PC-9 (cell line): ENCODE results near the gene RXRA. TPM values are rescaled to one million over a fixed set of nuclear protein-coding genes. Genes with fewer than 3 reads are reported as not detected.

Source experiments
- BruUV-seq: library from RNA; stranded (reverse); fragments of 400-500 nt; replicated peaks from 2 replicates; lab custom pipeline; 2021; lab: Mats Ljungman, UMichigan
- CTCF ChIA-PET: fragments of 300-600 bp; sonication (Branson Sonifier 250); formaldehyde crosslinking; loops from one replicate; lab custom pipeline; 2022; ENCODE audit warnings: antibody characterized with exemption; lab: Charles Lee
- POLR2A ChIA-PET: fragments of 300-600 bp; sonication (Branson Sonifier 250); formaldehyde crosslinking; loops from one replicate; lab custom pipeline; 2022; ENCODE audit warnings: antibody characterized with exemption; ENCODE audit not compliant: unreplicated experiment; lab: Charles Lee
- DNase-seq, 2 experiments: peaks; one replicate each; pipeline versions ENCODE4 v3.0.0 to v3.0.0-alpha.2; 2015 to 2022; ENCODE audit warnings: mixed read lengths in 1 of 2
- H2AFZ ChIP-seq: fragments of 200-600 bp; sonication (generic); 2 replicates; pipeline ENCODE4 v1.8.1; 2017; ENCODE audit warnings: antibody characterized with exemption
- H3F3A ChIP-seq: fragments of 200-600 bp; sonication (generic); 2 replicates; pipeline ENCODE4 v1.8.1; 2017; ENCODE audit warnings: antibody characterized with exemption, mild to moderate bottlenecking, low read depth; ENCODE audit not compliant: insufficient read depth
- H3K27ac ChIP-seq: fragments of 200-600 bp; sonication (generic); 2 replicates; pipeline ENCODE4 v1.6.1; 2016; ENCODE audit warnings: mixed run types
- H3K27me3 ChIP-seq: fragments of 200-600 bp; sonication (generic); 2 replicates; pipeline ENCODE4 v1.6.1; 2016; ENCODE audit warnings: low read depth, mixed run types; ENCODE audit not compliant: insufficient read depth
- H3K36me3 ChIP-seq: fragments of 200-600 bp; sonication (generic); 2 replicates; pipeline ENCODE4 v1.6.1; 2016; ENCODE audit warnings: low read depth, mixed run types
- H3K4me1 ChIP-seq: fragments of 200-600 bp; sonication (generic); replicated peaks from 2 replicates; pipeline ENCODE4 v1.6.1; 2016; ENCODE audit warnings: mixed run types; ENCODE audit not compliant: insufficient read depth
- H3K4me2 ChIP-seq: fragments of 200-600 bp; sonication (generic); 2 replicates; pipeline ENCODE4 v1.6.1; 2017; ENCODE audit warnings: mixed run types
- H3K4me3 ChIP-seq: fragments of 200-600 bp; sonication (generic); 2 replicates; pipeline ENCODE4 v1.6.1; 2016; ENCODE audit warnings: mixed run types
- H3K79me2 ChIP-seq: fragments of 200-600 bp; sonication (generic); 2 replicates; pipeline ENCODE4 v1.6.1; 2017; ENCODE audit warnings: low read depth, mixed run types
- H3K9me2 ChIP-seq: fragments of 200-600 bp; sonication (generic); 2 replicates; pipeline ENCODE4 v1.8.1; 2017; ENCODE audit warnings: mild to moderate bottlenecking; ENCODE audit not compliant: insufficient read depth
- H3K9me3 ChIP-seq: fragments of 200-600 bp; sonication (generic); 2 replicates; pipeline ENCODE4 v1.8.1; 2016; ENCODE audit warnings: low read depth; ENCODE audit not compliant: insufficient read depth
- H4K20me1 ChIP-seq: fragments of 200-600 bp; sonication (generic); 2 replicates; pipeline ENCODE4 v1.8.1; 2017; ENCODE audit not compliant: insufficient read depth
- EZH2 ChIP-seq: fragments of 200-600 bp; sonication (generic); IDR thresholded peaks from 2 replicates; pipeline ENCODE4 v1.8.0; 2017; ENCODE audit warnings: antibody characterized with exemption, low read depth
- intact Hi-C: fragments of 100-400 bp; cut with micrococcal nuclease; formaldehyde crosslinking; loops from one replicate; pipeline ENCODE4 v1.10.0; 2022; ENCODE audit not compliant: unreplicated experiment
- total RNA-seq: library from RNA; stranded (reverse); gene quantifications from 2 replicates; pipeline ENCODE4 v1.2.3, GENCODE V29; 2021
- TF ChIP-seq, protein P1 (sequence below): fragments of 200-600 bp; sonication (generic); conservative IDR thresholded peaks from 2 replicates; pipeline ENCODE4 v1.6.1; 2017; ENCODE audit warnings: mixed run types, antibody characterized with exemption, mild to moderate bottlenecking, moderate library complexity

RXRA gene
- total RNA-seq, 1 experiment from 2014 or later = 146 TPM

GRCh38 chr9:134360897-134361296, 34.6 kb downstream of the RXRA start:
- peaks cover 88% of the 10 kb centered on the region for H3K79me2 ChIP-seq
- CTCF ChIA-PET = interaction anchor here (0.7 to 1.0 kb wide), 2 partner anchors 17 to 529 kb away, joined by 3 read pairs; no protein-coding TSS in a partner anchor
- H3K27ac ChIP-seq = no peak overlapping the region

GRCh38 chr9:134361426-134361825, 35.2 kb downstream of the RXRA start:
- CTCF ChIA-PET = interaction anchor here (0.7 to 1.0 kb wide), 2 partner anchors 16 to 528 kb away, joined by 3 read pairs; no protein-coding TSS in a partner anchor
- Histone ChIP-seq H3F3A (peaks cover 36% of the 10 kb centered on the region), H3K27me3 (no peaks in the 10 kb centered on the region), H3K36me3 (no peaks in the 10 kb centered on the region), H3K79me2 (peaks cover 88% of the 10 kb centered on the region), H3K9me3 (no peaks in the 10 kb centered on the region), H3K4me1 (peaks cover 57% of the 10 kb centered on the region), H2AFZ (no peak overlapping the region), H3K27ac (no peak overlapping the region), H3K4me2 (peak overlapping the region; percentile 98; the same call in 1 of the 2 replicates), H3K4me3 (no peak overlapping the region), H3K9me2 (no peaks in the 10 kb centered on the region), H4K20me1 (peaks cover 25% of the 10 kb centered on the region)
- DNase-seq = no peak
- POLR2A ChIA-PET = interaction anchor here (0.6 kb wide), 1 partner anchor 16 kb away, joined by 3 read pairs; no protein-coding TSS in a partner anchor
- intact Hi-C loops = no loop called here
- TF ChIP-seq EZH2 = no peak
- TF ChIP-seq, protein P1, sequence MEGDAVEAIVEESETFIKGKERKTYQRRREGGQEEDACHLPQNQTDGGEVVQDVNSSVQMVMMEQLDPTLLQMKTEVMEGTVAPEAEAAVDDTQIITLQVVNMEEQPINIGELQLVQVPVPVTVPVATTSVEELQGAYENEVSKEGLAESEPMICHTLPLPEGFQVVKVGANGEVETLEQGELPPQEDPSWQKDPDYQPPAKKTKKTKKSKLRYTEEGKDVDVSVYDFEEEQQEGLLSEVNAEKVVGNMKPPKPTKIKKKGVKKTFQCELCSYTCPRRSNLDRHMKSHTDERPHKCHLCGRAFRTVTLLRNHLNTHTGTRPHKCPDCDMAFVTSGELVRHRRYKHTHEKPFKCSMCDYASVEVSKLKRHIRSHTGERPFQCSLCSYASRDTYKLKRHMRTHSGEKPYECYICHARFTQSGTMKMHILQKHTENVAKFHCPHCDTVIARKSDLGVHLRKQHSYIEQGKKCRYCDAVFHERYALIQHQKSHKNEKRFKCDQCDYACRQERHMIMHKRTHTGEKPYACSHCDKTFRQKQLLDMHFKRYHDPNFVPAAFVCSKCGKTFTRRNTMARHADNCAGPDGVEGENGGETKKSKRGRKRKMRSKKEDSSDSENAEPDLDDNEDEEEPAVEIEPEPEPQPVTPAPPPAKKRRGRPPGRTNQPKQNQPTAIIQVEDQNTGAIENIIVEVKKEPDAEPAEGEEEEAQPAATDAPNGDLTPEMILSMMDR = no peak
- BruUV-seq = no TSS peak

More at GRCh38 chr9:134360897-134361296, 34.6 kb downstream of the RXRA start:
- H3K36me3 ChIP-seq = no peaks in the 10 kb centered on the region
- POLR2A ChIA-PET = interaction anchor here (0.6 kb wide), 1 partner anchor 17 kb away, joined by 3 read pairs; no protein-coding TSS in a partner anchor
- TF ChIP-seq, protein P1 = no peak
- TF ChIP-seq EZH2 = no peak
- DNase-seq = peak; percentile 73 to 79
- no TSS peak for BruUV-seq
- H3K4me2 ChIP-seq = peak overlapping the region; percentile 98
- H3K27me3 ChIP-seq = no peaks in the 10 kb centered on the region
- H3K9me2 ChIP-seq = no peaks in the 10 kb centered on the region
- intact Hi-C loops = no loop called here
- peaks cover 57% of the 10 kb centered on the region for H3K4me1 ChIP-seq
- H4K20me1 ChIP-seq = peaks cover 23% of the 10 kb centered on the region
- H2AFZ ChIP-seq = no peak overlapping the region
- no peaks in the 10 kb centered on the region for H3K9me3 ChIP-seq
- peaks cover 41% of the 10 kb centered on the region for H3F3A ChIP-seq
- no peak overlapping the region for H3K4me3 ChIP-seq

- Histone ChIP-seq H3K9me3 (no peaks in the 10 kb centered on the region), H3K4me2 (no peak overlapping the region), H3K4me1 (peaks cover 56% of the 10 kb centered on the region), H3K79me2 (peaks cover 92% of the 10 kb centered on the region), H3K9me2 (no peaks in the 10 kb centered on the region), H3F3A (peaks cover 32% of the 10 kb centered on the region), H2AFZ (no peak overlapping the region), H3K4me3 (no peak overlapping the region), H3K27ac (no peak overlapping the region), H3K27me3 (no peaks in the 10 kb centered on the region), H4K20me1 (peaks cover 25% of the 10 kb centered on the region), H3K36me3 (no peaks in the 10 kb centered on the region)
- ChIA-PET CTCF (no interaction called here), POLR2A (no interaction called here)
- TF ChIP-seq, protein P1 = no peak
- no peak for TF ChIP-seq EZH2
- BruUV-seq = no TSS peak
- intact Hi-C loops = no loop called here
- no peak for DNase-seq
Measured at GRCh38 chr9:134361843-134362414, 35.7 kb downstream of the RXRA start.
